ENCODE results near the gene RFC4.

Gene RFC4

DNA sequence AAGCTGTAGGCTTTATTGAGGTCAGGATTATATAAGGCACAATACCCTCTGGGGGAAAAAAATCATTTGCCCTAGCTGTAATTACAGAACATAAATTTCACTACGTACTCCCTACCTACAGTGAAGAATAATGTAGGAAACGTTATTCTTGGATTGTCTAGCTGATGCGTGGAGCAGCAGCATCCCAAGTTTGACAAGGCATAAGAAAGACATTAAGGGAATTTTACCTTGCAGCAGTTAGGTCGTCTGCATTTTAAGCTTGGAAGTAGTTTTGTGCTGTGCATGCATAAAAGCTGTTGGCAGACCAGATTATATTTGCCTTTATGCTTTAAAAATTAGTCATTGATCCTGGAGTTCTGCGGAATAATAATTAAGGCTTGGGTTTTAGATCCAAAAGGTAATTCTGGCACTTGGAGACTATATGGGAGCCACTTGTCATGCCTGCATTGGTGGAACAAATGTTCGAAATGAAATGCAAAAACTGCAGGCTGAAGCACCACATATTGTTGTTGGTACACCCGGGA, 20.7 kb downstream of the RFC4 start:
- DNase-seq, result no peak

DNA sequence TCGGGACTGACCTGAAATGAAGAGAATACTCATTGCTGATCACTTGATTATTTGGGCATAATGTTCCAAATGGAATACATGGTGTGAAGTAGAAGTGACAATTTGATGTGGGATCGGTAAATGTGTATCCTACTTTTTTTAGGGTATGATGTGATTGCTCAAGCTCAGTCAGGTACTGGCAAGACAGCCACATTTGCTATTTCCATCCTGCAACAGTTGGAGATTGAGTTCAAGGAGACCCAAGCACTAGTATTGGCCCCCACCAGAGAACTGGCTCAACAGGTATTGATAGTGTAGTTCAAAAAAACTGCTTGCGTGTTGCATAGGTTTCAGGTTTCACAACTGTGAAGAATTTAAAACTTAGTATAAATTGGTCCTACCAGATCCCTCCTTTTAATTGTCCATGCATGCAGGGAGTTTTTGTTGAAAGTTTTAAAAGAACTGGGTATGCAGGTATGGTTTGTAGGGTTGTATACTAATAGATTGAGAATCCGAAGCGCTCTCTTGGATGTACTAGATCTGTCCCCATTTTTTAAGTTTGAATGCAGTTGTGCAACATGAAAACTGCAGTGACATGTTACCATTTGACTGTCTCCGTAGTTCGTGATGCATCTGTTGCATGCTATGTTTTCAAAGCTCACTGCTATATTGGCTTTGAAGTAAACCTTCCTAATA, 21.3 kb downstream of the RFC4 start:
- DNase-seq, result no peak

DNA sequence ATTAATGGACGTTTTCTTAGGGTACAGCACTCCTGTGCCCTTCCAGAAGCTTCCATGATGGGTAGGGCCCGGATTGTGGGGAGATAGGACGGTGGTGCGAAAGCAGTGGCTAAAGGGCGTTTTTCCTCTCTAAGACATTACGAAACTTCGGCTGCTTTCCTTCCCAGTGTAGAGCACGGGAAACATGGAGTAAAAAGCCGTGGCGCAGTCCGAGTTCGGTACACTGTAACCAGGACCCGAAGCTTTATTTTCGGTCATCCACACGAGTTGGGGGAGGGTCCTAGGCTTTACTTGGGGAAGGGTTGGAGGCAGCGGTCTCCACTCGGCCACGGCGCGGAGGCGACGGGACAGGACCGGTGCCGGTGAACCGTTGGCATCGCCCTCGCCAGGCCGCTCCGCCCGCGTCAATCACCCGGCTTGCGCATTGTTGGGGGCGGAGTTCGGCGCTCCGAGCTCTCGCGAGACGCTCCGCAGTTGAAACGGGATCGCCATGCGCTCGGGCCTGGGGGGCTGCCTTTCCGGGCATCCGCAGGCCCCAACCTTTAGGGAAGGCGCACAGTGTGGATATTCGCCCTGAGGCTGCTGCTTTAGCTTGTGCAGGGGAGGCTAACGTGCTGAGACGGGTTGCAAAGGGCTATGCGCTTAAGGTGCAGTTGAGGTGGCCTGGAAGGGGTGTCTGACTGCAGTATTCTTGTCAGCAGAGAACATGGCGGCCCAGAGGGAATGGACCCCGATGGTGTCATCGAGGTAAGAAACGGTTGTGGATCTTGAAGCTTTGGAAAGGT, 22.4 kb downstream of the RFC4 start:
- DNase-seq, result no peak

DNA sequence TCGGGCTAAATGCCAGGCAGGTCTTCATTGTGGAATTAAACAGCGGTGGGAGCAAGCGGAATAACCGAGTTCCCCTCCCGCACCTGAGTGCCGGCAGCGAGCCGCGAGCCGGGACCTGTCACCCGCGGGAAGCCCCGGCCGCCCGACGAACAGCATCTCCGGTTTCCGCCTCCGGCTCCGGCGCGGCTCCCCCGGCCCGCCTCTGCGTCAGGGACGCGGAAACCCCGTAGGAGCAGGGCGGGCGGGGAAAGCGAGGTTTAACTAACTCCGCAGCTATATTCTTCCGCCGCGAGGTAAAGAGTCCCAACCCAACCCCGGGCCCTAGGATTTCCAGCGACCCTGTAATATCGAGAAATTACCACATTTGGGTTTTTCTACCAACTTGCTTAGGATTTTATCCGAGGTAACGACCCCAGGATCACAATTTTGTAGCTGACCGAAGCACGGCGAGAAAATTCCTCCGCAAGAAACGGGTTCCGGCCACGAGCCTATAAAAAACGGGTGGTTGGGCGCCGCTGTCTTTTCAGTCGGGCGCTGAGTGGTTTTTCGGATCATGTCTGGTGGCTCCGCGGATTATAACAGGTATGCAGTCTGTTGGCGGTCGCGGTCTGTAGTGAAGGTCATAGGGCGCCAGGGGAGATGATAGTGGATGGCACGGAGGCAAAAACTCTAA, 23.1 kb downstream of the RFC4 start, which contains the start of gene EIF4A2:
EIF4A2 (plus strand) TSS at position 520 of the 673 bp plus-strand sequence; CDS start at position 554, 34 bp downstream.
- DNase-seq, result peak; percentile 17

DNA sequence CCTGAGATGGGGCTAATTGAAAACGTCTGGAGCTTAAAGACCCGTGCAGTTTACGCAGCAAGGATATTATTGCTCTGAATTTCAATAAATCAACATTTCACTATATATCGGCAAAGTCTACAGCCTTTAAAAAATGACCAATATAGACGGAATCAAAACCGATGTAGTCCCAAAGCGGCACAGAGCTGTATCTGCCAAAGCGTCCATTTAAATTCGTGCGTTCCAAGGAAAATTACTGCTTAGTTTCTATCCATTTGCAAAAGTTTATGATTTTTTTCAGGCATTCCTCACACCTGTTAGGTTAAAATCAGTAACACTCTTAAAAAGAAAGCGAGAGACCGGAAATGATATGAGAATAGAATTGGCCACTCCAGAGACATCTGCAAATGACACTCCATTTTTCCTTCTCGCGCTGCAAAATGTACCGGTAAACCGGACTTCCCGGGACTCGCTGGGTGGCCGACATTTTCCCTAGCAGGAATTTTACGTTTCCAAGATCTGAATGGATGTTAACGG, 23.7 kb downstream of the RFC4 start:
- no peak for DNase-seq

DNA sequence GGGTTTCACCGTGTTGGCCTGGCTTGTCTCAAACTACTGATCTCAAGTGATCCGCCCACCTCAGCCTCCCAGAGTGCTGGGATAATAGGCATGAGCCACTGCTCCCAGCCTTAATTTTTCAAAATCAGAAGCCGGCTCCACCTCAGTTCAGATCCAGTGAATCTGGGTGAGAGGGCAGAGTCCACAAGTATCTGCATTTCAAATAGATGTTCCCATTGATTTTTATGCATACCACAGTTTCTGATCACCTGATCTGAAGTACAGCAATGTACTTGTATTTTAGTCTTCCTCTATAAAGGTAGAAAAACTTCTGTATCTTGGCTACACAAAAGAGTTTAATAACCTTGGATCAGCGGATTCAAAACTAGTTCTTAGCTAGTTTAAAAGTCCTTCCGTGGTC, 27.1 kb downstream of the RFC4 start:
- no peak for DNase-seq

DNA sequence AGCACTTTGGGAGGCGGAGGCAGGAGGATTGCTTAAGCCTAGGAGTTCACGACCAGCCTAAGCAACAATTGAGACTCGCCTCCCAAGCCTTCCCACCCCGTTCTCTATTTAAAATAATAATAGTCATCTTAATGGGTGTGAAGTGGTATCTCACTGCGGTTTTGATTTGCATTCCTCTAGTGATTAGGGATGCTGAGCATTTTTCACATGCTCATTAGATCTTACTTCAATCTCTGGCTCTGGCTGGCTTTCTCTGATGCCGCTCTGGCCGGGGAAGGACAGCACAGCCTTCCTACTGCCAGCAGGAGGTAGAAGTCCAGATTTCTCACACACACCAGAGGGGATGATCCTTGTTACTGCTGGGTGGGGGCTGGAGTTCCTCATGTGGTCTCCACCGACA, 30.3 kb downstream of the RFC4 start:
- DNase-seq, result no peak

DNA sequence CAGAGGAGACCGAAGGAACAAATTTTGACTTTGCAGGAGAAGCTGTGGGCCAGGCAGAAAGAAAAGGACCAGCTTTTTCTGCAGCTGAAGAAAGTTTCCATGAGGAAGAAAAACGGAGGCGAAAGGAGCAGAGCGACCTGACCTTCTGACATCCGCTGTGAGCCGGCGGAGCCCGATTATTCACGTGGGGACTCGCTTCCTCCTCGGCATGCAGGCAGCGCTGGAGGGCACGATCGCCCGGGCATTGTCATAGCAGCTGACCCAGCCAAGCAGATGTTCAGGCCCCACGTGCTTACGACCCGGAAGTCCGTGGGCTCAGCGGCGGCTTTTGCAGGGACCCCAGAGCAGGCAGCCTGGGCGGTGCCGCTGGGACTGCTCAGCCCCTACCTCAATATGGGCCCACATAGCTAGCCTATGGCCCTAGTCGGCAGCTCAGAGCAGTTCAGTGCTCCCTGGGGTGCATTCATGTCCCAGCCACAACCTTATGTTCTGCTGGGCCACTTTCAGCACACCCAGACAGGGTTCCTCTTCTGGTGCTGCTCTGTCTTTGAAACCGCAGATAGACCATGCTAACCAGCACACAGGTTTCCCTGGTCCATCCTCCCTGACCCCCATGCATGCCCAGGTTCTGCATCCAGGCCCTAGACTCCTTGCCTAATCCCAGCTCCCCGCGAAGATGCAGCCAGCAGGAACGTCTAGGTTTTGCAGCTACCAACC, 33.4 kb downstream of the RFC4 start:
- no peak for DNase-seq

DNA sequence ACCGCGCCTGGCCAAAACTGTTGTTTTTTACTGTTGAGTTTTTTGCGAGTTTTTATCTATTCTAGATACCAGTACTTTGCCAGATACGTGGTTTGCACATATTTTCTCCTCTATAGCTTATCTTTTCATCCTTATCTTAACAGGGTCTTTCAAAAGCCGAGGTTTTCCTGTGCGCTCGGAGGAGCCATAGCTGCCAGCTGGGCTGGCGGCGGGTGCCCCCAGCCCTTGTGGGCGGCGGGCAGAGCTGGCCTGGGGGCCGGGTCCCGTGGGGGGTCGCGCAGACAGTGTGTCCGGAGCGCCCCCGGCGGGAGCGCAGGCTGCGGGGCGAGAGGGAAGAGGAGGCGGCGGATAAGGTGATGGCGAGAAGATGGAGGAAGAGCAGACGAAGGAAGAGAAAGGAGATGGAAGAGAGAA, 34.0 kb downstream of the RFC4 start:
- no peak for DNase-seq

DNA sequence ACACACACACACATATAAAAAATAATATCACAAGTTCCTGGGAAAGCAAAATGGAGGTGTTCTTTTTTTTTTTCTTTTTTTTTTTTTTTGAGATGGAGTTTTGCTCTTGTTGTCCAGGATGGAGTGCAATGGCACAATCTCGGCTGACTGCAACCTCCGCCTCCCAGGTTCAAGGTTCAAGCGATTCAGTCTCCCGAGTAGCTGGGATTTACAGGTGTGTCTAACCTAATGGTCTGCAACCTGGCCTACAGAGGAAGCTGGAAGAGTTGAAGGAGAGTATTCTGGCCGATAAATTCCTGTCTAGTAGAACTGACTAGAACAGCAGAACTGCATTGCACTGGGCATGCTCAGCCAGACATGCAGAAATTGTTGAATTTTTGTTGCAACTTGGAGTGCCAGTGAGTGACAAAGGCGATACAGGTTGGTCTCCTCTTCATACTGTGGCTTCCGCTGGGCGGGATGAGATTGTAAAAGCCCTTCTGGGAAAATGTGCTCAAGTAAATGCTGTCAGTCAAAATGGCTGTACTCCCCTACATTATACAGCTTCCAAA, 45.3 kb downstream of the RFC4 start:
- DNase-seq, result no peak

DNA sequence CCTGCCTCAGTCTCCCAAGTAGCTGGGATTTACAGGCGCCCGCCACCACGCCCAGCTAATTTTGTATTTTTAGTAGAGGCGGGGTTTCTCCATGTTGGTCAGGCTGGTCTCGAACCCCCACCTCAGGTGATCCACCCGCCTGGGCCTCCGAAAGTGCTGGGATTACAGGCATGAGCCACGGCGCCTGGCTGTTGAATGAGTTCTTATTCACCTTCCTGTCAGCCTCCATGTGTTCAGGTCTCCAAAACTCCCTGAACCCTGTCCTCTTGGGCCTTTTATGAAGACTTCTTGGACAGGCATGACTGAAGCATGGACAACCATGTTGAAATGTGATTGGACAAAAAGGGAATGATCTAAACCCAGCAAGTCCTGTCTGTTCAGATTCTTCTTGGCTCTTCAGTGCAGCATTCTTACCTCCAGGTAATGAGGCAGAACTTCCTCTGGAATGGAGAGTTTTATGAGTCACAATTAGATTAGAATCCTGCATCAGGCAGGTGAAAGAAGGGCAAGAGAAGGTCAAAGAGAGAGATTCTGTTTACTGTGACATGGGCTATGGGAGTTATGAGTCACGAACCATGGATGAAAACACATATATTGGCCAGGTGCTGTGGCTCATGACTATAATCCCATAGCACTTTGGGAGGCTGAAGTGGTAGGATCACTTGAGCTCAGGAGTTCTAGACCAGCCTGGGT, 46.0 kb downstream of the RFC4 start:
- DNase-seq, result no peak

DNA sequence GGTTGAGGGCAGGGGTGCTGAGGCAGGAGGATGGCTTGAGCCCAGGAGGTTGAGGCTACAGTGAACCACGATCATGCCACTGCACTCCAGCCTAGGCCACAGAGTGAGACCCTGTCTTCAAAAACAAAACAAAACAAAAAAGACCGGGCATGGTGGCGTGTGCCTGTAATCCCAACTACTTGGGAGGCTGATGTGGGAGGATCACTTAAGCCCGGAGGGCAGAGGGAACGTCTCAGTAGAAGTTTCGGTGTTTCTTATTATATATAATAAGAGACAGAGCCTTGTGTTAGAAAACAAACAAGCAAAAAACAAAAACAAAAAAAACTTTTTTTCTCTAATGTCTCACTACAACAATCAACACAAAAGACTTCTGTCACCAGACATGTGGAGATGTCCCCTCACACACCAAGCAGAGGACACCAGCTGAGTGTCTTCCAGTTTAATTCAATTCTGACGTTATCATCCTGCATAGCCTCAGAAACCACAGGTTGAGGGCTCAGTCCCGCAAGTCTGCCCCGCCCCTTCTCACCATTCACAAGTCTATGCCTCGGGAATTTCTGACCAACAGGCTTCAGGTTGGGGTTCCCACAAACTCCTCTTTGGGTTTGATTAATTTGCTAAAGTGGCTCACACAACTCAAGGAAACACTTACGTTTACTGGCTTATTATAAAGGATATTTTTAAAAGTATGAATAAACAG, 46.9 kb downstream of the RFC4 start:
- DNase-seq, result no peak

DNA sequence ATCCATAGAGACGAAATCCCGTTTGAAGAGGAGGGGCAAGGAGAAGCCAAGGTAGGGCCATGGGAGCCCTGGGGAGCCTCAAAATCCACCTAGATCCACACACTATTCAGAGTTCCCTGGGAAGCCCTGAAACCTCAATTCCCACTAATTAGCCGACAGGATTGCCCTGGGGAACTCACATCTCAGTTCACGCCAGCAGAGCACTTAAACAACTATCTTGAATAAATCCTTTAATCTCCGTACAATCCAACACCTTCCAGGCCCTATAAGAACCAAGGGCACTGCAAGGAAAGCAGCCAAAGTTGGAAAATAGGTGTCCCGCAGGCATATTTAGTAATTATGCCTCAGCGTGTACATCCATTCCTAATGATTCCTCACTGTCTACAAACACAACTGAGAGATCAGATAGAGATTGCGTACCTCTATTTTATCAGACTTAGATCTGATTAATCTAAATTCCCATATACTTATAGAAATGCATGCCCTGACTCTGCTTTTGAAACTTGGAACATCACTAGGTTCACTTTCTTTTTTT, 48.5 kb downstream of the RFC4 start:
- no peak for DNase-seq

DNA sequence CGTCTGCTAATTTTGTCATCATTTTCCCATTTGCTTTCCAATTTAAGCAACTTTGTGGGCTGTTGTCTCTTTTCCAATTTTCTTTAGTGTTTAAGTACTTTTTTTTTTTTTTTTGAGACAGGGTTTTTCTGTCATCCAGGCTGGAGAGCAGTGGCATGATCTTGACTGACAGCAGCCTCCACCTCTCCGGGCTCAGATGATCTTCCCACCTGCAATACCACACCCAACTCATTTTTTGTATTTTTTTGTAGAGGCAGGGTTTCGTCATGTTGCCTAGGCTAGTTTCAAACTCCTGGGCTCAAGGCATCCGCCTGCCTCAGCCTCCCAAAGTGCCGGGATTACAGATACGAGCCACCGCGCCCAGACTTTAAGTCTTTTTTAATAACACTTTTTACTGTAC, 49.1 kb downstream of the RFC4 start:
- no peak for DNase-seq

DNA sequence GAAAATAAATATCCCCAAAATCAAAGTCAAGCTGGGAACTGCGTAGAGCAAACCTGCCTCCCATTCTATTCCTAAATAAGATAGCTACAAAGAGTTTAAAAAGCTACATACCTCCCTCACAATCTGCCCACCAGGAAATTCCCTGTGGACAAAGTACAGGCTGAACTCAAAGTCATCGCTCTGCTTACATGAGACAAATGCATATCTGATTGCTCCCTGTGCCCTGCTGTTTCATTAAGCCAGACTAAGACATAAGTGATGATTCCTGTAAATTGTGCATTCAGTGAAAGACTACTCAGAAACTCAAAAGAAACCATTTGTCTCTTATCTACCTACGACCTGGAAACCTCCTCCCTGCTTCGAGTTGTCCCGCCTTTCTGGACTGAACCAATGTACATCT, 51.4 kb downstream of the RFC4 start:
- no peak for DNase-seq

DNA sequence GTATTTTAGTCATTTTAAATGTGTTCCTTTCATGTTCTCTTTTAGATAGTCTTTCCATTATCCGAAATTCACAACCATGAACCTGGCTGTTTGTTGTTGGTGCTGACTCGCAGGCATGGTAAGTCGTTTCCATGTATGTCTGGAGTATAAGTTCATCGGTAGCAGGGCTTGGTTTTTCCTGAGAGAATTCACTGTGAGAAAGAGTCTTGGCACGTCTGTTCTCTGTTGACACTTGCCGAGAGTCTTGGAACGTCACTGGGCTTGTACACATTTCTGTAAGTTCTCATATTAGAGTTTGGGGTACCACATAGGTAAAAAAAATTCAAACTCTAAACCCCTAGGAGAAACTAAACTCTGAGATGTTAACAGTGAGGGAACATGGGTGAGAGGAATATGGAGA, 52.3 kb downstream of the RFC4 start:
- DNase-seq, result no peak

DNA sequence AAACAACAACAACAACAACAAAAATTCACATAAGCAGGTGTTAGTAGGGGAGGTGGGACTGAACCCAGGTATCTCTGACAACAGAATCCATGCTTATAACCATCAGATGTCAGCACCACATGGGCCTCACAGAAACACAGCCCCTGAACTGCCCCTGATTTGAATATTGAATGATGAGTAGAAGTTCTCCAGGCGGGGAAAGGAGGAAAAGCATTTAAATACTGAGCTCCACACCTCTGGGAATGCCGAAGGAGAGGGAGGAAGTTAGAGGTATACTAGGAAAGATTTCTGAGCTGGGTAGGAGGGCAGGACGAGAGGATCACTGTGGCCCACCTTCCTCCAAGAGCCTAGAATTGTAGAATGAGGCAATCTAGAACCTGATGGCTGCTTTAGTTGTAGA, 54.8 kb downstream of the RFC4 start:
- DNase-seq, result no peak

DNA sequence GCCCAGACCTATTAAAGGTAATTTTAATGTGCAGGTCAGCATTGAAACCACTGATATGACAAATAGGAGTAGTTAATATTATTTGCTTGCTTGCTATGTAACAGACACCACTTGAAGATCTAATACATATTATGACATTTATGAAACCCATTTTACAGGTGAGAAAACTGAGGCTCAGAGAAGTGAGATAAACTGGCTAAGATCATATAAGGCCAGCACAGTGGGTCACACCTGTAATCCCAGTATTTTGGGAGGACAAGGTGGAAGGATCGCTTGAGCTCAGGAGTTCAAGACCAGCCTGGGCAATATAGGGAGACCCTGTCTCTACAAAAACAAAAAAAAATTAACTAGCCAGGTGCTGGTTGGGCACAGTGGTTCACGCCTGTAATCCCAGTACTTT, 56.0 kb downstream of the RFC4 start:
- DNase-seq, result no peak

DNA sequence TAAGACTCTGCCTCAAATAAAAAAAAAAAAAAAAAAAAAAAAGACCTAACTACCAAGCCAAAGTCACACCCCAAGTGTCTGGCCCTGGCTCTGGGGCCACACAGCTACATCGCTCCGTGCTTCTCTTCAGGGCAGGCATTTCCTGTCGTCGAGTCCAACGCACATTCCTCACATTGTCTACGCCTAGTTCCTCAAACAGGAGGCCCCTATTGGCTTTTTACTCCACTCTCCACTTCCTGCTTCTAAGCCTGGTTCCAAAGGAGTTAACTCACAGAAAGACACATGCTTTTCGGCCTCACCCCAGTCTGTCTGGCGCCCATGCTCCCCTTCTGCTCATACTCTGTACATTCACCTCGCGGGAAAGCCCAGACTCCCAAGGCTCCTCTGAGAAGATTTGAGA, 60.3 kb downstream of the RFC4 start:
- no peak for DNase-seq

DNA sequence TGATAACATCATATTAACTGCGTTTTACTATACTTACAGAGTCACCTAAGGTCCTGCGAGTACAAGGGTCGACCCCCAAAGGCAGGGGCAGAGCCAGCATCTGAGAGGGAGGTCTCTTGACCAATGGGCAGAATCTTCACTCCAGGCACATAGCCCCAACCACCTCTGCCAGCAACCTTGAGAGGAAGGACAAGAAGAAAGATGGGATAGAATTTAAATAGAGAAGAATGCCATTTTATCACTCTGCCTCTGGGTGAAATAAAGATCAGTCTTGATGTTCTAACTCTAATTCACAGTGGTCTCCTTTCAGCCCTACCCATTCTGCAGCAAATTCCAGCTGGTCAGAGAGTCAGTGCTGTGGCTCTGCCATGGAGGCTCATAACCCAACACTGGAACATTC, 62.6 kb downstream of the RFC4 start:
- DNase-seq, result no peak

Data from cortex of kidney (tissue), 1 donor.